Bronchial smooth muscle cell (primary cell): Measurements from ENCODE around the gene SPRYD3. TPM values are rescaled to one million over a fixed set of nuclear protein-coding genes. Genes with fewer than 3 reads are reported as not detected.

ENCODE experiments used
- total RNA-seq: library from RNA; depleted of rRNA; stranded (reverse); fragments of >200 nt; gene quantifications from 2 replicates; pipeline ENCODE4 v1.2.1, GENCODE V29; 2014

SPRYD3 gene, protein sequence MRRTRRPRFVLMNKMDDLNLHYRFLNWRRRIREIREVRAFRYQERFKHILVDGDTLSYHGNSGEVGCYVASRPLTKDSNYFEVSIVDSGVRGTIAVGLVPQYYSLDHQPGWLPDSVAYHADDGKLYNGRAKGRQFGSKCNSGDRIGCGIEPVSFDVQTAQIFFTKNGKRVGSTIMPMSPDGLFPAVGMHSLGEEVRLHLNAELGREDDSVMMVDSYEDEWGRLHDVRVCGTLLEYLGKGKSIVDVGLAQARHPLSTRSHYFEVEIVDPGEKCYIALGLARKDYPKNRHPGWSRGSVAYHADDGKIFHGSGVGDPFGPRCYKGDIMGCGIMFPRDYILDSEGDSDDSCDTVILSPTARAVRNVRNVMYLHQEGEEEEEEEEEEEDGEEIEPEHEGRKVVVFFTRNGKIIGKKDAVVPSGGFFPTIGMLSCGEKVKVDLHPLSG
- 18.3 and 22.1 TPM in 2 replicates for total RNA-seq

DNA sequence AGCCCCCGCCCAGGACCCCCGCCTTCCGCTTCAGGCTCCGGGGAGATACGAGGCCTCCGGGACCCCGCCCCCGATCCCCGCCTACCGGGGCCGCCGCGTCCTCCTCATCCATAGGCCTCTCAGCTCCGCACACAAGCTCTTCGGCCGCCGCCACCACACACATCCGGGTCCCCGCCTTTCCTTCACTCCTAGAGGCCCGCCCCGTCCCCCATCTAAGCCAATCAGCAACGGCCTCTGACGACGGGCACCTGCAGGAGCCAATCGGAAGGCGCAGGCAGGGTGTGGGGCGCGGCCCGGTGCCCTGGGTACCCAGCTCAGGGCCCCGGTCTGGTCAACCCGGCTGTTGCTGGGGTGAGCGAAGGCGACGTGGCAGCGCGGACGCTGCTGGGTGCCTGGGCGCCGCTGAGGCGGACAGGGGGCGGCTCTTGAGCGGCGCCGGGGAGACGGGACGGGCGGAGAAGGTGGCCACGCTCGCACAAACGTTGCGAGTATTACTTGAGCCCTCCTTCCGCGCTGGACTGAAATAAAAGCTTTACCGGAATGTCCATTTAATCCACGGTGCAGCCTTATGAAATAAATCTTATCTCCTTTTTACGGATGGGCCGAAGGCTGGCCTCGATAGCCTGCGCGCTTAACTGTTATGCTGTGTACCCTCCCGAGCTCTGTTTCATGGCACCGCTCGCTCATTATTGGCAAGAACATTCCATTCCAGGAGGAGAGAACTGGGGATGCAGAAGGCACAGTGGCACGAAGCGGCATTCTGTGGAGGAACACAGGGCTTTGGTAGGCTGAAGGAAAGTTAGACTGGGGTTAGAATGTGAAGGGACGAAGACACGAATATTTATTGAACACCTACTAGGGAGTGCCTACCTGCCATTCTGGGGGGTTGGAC, at the start of gene SPRYD3:
SPRYD3 (minus strand) TSS at position 165 of the 892 bp plus-strand sequence; CDS start at position 108, 57 bp downstream.

DNA sequence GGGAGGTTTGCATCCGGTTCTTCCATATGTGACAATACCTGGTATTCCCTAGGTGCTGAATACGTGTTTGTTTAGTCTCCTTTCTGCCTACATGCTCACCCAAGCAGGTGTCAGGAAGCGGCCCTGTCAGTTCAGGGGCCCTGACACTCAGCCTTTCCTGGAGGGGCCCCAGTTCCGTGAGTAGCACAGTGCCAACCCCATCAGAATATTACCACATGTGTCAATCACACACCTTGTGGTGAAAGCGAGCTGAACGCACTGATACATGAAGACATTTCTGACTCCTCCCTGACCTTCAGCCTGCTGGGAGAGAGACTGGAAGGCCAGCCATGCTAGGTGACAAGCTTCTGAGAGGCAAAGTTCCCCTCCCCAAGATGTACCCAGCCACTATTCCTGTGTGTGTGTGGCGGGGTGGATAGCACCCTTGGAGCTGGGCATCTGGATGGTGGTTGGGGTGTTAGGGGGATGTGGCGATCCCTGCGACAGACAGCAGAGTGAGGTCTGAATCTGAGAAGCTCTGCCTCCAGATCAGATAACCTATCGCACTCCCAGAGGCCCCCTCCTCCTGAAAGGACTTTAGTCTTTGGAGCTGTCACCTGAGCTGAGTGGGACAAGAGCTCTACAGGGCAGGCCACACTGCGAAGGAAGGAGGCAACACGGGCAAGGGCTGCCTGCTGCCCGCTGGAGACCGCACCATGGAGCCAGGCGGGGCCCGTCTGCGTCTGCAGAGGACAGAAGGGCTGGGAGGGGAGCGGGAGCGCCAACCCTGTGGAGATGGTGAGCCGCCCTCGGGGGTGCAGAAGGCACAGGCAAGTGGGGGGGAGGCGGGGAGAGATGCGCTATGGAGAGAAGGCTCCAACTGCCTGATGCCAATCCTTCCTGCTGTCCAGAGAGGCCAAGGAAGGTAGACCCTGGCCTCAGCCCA, 24.0 kb upstream of the SPRYD3 start, which contains the start of gene SOAT2:
SOAT2 (plus strand) TSS at position 604 of the 925 bp plus-strand sequence; CDS start at position 696, 92 bp downstream.

DNA sequence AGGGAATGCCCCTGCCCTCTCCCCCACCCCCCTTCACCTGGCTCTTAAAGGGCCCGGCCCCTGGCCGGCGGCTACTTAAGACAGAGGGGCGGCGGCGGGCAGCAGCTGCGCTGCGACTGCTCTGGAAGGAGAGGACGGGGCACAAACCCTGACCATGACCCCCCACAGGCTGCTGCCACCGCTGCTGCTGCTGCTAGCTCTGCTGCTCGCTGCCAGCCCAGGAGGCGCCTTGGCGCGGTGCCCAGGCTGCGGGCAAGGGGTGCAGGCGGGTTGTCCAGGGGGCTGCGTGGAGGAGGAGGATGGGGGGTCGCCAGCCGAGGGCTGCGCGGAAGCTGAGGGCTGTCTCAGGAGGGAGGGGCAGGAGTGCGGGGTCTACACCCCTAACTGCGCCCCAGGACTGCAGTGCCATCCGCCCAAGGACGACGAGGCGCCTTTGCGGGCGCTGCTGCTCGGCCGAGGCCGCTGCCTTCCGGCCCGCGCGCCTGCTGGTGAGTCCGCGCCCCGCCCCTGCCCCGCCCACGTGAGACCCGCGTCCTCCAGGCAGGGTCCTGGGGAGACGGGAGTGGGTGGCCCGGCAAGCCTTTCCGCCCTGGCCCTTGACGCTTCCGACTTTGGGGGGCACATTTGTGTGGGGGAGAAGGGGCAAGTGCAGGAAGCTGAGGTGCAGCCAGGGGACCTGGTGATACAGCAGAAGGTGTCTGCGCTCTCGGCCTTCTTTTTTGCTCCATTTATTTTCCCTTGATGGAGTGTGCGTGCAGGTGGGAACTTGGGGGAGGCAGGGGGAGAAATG, 18.6 kb upstream of the SPRYD3 start, which contains the start of gene IGFBP6:
IGFBP6 (plus strand) TSS at position 104 of the 790 bp plus-strand sequence; CDS start at position 155, 51 bp downstream.

DNA sequence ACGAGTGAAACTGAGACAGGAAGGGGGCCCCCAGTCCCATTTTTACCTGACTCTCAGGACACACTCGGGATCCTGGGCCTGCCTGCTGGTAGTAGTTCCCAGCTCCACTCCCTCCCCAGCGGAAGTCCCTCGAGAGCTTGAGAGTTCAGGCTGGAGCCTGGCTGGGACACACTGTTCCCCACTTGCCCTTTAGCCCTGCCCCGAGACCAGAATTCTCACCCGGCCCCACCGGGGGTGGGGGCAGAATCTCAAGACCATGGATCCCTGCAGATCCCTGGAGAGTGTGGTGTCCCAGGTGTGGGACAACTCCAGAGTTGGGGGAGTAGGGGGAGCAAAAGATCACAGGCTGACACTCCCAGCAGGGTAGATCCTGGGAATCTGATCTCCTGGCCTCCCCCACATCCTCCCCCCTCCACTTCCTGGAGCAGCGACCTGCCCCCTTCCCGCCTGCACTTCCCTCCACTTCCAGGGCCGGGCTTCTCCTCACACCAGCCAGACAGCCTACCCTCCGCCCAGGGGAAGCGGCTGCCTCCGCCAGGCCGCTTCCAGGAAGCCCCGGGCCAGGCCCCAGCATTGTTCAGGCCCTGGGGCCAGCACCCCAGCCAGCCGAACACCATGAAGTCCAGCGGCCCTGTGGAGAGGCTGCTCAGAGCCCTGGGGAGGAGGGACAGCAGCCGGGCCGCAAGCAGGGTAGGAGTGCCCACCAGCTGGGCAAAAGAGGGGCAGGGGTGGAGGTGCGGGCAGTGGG, 29.4 kb downstream of the SPRYD3 start, which contains the start of gene TNS2:
TNS2 (plus strand) TSS at position 495 of the 748 bp plus-strand sequence; CDS start at position 616, 121 bp downstream.

Other genes starting within 250 kb of the SPRYD3 start
- gene KRT79, start 245.1 kb downstream of the SPRYD3 start, total RNA-seq = not detected in 2 replicates
- gene KRT78, start 230.4 kb downstream of the SPRYD3 start, total RNA-seq = not detected in 2 replicates
- 0.95 and 1.5 TPM in 2 replicates for gene KRT8, start 174.3 kb downstream of the SPRYD3 start, total RNA-seq
- gene KRT18, start 130.3 kb downstream of the SPRYD3 start, total RNA-seq = 1.0 and 2.2 TPM in 2 replicates
- gene EIF4B, start 72.9 kb downstream of the SPRYD3 start, total RNA-seq = 1,255 and 1,854 TPM in 2 replicates
- 48.2 and 58.6 TPM in 2 replicates for gene TNS2, start 29.3 kb downstream of the SPRYD3 start, total RNA-seq
- 1,620 and 3,493 TPM in 2 replicates for gene IGFBP6, start 18.3 kb upstream of the SPRYD3 start, total RNA-seq
- 0.16 and 0.17 TPM in 2 replicates for gene SOAT2, start 24.1 kb upstream of the SPRYD3 start, total RNA-seq
- 14.3 and 16.9 TPM in 2 replicates for gene ZNF740, start 101.3 kb upstream of the SPRYD3 start, total RNA-seq
- gene CSAD, start 101.5 kb upstream of the SPRYD3 start, total RNA-seq = 8.4 and 11.3 TPM in 2 replicates
- gene ITGB7, start 127.9 kb upstream of the SPRYD3 start, total RNA-seq = 0.47 and 1.4 TPM in 2 replicates
- gene RARG, start 152.8 kb upstream of the SPRYD3 start, total RNA-seq = 32.3 and 35.3 TPM in 2 replicates
- 0.86 and 1.9 TPM in 2 replicates for gene ESPL1, start 188.9 kb upstream of the SPRYD3 start, total RNA-seq
- 1,042 and 1,327 TPM in 2 replicates for gene PFDN5, start 216.2 kb upstream of the SPRYD3 start, total RNA-seq
- 50.8 and 56.3 TPM in 2 replicates for gene MYG1, start 220.3 kb upstream of the SPRYD3 start, total RNA-seq
- 37.8 and 39.4 TPM in 2 replicates for gene AAAS, start 242.2 kb upstream of the SPRYD3 start, total RNA-seq